ENCODE results near the gene F12.
A peak's percentile ranks its signal among the peaks of the same experiment; 100 is the strongest.

Gene F12

GRCh38 chr5:177412603-177413233 lies 3.4 kb upstream of the F12 start:
- DNase-seq (ENCODE audit: low read depth) = no peak

GRCh38 chr5:177410575-177410974 lies 1.2 kb upstream of the F12 start:
- no peak for DNase-seq (ENCODE audit: low read depth)

- DNase-seq (ENCODE audit: low read depth) = no peak
Measured at GRCh38 chr5:177405805-177406204, 3.6 kb downstream of the F12 start.

- DNase-seq (ENCODE audit: low read depth) = no peak
Measured at GRCh38 chr5:177405312-177405711, 4.1 kb downstream of the F12 start.

GRCh38 chr5:177404641-177405179 lies 4.7 kb downstream of the F12 start:
- DNase-seq (ENCODE audit: low read depth) = no peak

- peak; percentile 70 for DNase-seq (ENCODE audit: low read depth)
Measured at GRCh38 chr5:177403792-177404640, 5.3 kb downstream of the F12 start.

GRCh38 chr5:177403102-177403791 lies 6.1 kb downstream of the F12 start:
- no peak for DNase-seq (ENCODE audit: low read depth)

- DNase-seq (ENCODE audit: low read depth) = peak; percentile 38
Measured at GRCh38 chr5:177402271-177403043, 6.9 kb downstream of the F12 start.

- no peak for DNase-seq (ENCODE audit: low read depth)
Measured at GRCh38 chr5:177399997-177400868, 9.1 kb downstream of the F12 start, which contains the start of gene PFN3. Gene PFN3 (minus strand): TSS chr5:177400661. CDS start chr5:177400576, 85 bp downstream.

GRCh38 chr5:177397875-177398390 lies 11.4 kb downstream of the F12 start:
- DNase-seq (ENCODE audit: low read depth) = no peak

- DNase-seq (ENCODE audit: low read depth) = no peak
Measured at GRCh38 chr5:177396807-177397206, 12.6 kb downstream of the F12 start.

- DNase-seq (ENCODE audit: low read depth) = no peak
Measured at GRCh38 chr5:177396078-177396477, 13.3 kb downstream of the F12 start.

- no peak for DNase-seq (ENCODE audit: low read depth)
Measured at GRCh38 chr5:177393990-177394389, 15.4 kb downstream of the F12 start.

GRCh38 chr5:177393206-177393765 lies 16.1 kb downstream of the F12 start:
- DNase-seq (ENCODE audit: low read depth) = no peak

- no peak for DNase-seq (ENCODE audit: low read depth)
Measured at GRCh38 chr5:177392765-177393164, 16.6 kb downstream of the F12 start.

- DNase-seq (ENCODE audit: low read depth) = peak; percentile 84
Measured at GRCh38 chr5:177390363-177391300, 18.7 kb downstream of the F12 start.

GRCh38 chr5:177389241-177390169 lies 19.9 kb downstream of the F12 start:
- DNase-seq (ENCODE audit: low read depth) = no peak

GRCh38 chr5:177388521-177389052 lies 20.8 kb downstream of the F12 start:
- no peak for DNase-seq (ENCODE audit: low read depth)

Measured in stimulated activated CD8-positive, alpha-beta memory T cell treated with anti-CD3 and anti-CD28 coated beads, Interleukin-15, amount 100 ng/mL, for 1 hour (primary cell).